Measurements from ENCODE around the gene ANKS1B. TPM values are rescaled to one million over a fixed set of nuclear protein-coding genes. Genes with fewer than 3 reads are reported as not detected.

The ANKS1B gene
- total RNA-seq, 2 experiments from 2014 or later = 0.21 to 0.36 TPM

- ChIA-PET CTCF (interaction anchor here (0.6 to 0.9 kb wide), 3 partner anchors 12 to 54 kb away, joined by 3 read pairs; no protein-coding TSS in a partner anchor), POLR2A (no interaction called here)
Observed at GRCh38 chr12:98698603-98699463, 1285.9 kb downstream of the ANKS1B start.

- ChIA-PET POLR2A (no interaction called here), CTCF (no interaction called here)
Observed at GRCh38 chr12:98697209-98697608, 1287.5 kb downstream of the ANKS1B start.

- CTCF ChIA-PET = no interaction called here
Observed at GRCh38 chr12:98696036-98696646, 1288.6 kb downstream of the ANKS1B start.

GRCh38 chr12:98691351-98691750 is 1293.4 kb downstream of the ANKS1B start:
- ChIA-PET CTCF (no interaction called here), POLR2A (interaction anchor here (0.6 kb wide), 1 partner anchor 51 kb away, joined by 5 read pairs; no protein-coding TSS in a partner anchor)

More at GRCh38 chr12:98696036-98696646, 1288.6 kb downstream of the ANKS1B start:
- POLR2A ChIA-PET = no interaction called here

- CTCF ChIA-PET = no interaction called here
- POLR2A ChIA-PET = no interaction called here
Observed at GRCh38 chr12:98686603-98687002, 1298.1 kb downstream of the ANKS1B start.

Other genes with a start within 250 kb of the ANKS1B start
- 10 to 100 TPM; 54.6 to 57.4 TPM for gene BLTP3B, start 157.9 kb upstream of the ANKS1B start, total RNA-seq
- 10 to 100 TPM; 33.8 to 34.5 TPM for gene ACTR6, start 215.9 kb upstream of the ANKS1B start, total RNA-seq